Measurements from ENCODE around the gene RAP1A.

Gene RAP1A

GRCh38 chr1:111619635-111620440 lies at the start of gene RAP1A:
Gene RAP1A, plus strand, starts transcription at chr1:111619789. Its CDS starts 71,572 bp downstream, at chr1:111691361.
- DNase-seq (ENCODE audit: low spot score), result peak; percentile 94

- DNase-seq (ENCODE audit: low spot score), result no peak
Measured at GRCh38 chr1:111569913-111570312, 49.7 kb upstream of the RAP1A start.

- no peak for DNase-seq (ENCODE audit: low spot score)
Measured at GRCh38 chr1:111570781-111571181, 48.8 kb upstream of the RAP1A start.

- no peak for DNase-seq (ENCODE audit: low spot score)
Measured at GRCh38 chr1:111571239-111571638, 48.4 kb upstream of the RAP1A start.

- DNase-seq (ENCODE audit: low spot score), result no peak
Measured at GRCh38 chr1:111571987-111572386, 47.6 kb upstream of the RAP1A start.

- DNase-seq (ENCODE audit: low spot score), result peak; percentile 37
Measured at GRCh38 chr1:111576547-111576946, 43.0 kb upstream of the RAP1A start.

GRCh38 chr1:111577814-111578213 lies 41.8 kb upstream of the RAP1A start:
- DNase-seq (ENCODE audit: low spot score), result no peak

- no peak for DNase-seq (ENCODE audit: low spot score)
Measured at GRCh38 chr1:111581166-111581565, 38.4 kb upstream of the RAP1A start.

- no peak for DNase-seq (ENCODE audit: low spot score)
Measured at GRCh38 chr1:111582016-111582415, 37.6 kb upstream of the RAP1A start.

- DNase-seq (ENCODE audit: low spot score), result no peak
Measured at GRCh38 chr1:111582644-111583618, 36.7 kb upstream of the RAP1A start.

GRCh38 chr1:111585447-111586086 lies 34.0 kb upstream of the RAP1A start:
- DNase-seq (ENCODE audit: low spot score), result no peak

GRCh38 chr1:111586112-111586511 lies 33.5 kb upstream of the RAP1A start:
- DNase-seq (ENCODE audit: low spot score), result no peak

- DNase-seq (ENCODE audit: low spot score), result no peak
Measured at GRCh38 chr1:111587509-111588174, 31.9 kb upstream of the RAP1A start.

GRCh38 chr1:111591937-111592336 lies 27.7 kb upstream of the RAP1A start:
- no peak for DNase-seq (ENCODE audit: low spot score)

GRCh38 chr1:111592389-111593361 lies 26.9 kb upstream of the RAP1A start:
- peak; percentile 63 for DNase-seq (ENCODE audit: low spot score)

GRCh38 chr1:111593403-111594305 lies 25.9 kb upstream of the RAP1A start:
- DNase-seq (ENCODE audit: low spot score), result no peak

GRCh38 chr1:111594306-111594693 lies 25.3 kb upstream of the RAP1A start:
- DNase-seq (ENCODE audit: low spot score), result no peak

GRCh38 chr1:111595807-111596206 lies 23.8 kb upstream of the RAP1A start:
- DNase-seq (ENCODE audit: low spot score), result no peak

- DNase-seq (ENCODE audit: low spot score), result no peak
Measured at GRCh38 chr1:111596499-111596898, 23.1 kb upstream of the RAP1A start.

GRCh38 chr1:111597426-111597825 lies 22.2 kb upstream of the RAP1A start:
- no peak for DNase-seq (ENCODE audit: low spot score)

Data from hematopoietic multipotent progenitor cell treated with erythropoietin and hydrocortisone succinate and interleukin-3 and kit ligand, for 17 days (in vitro differentiated cells).